Right lobe of liver (tissue), 6 donors: ENCODE measurements around the gene DNLZ. TPM values are rescaled to one million over a fixed set of nuclear protein-coding genes. Genes with fewer than 3 reads are reported as not detected.
"Not testable (repeated sequence)": the region's sequence is repeated elsewhere in the genome, so short reads cannot be mapped to it uniquely, and the experiment has no call there.

Source experiments
- ATAC-seq, 4 donors: fragments of 200-7000 bp; cut with Tn5 transposase; one replicate each; pipeline ENCODE4 v1.9.1; 2020; ENCODE audit warnings: mild to moderate bottlenecking in 4 of 4, moderate library complexity in 4 of 4
- DNase-seq, 3 donors: peaks; one replicate each; pipeline ENCODE4 v3.0.0-alpha.2; 2020
- H3K27ac ChIP-seq, 3 donors: fragments of 200-600 bp; one replicate each; pipeline ENCODE4 v1.8.0; 2022
- H3K27me3 ChIP-seq, 2 donors: fragments of 200-600 bp; one replicate each; pipeline ENCODE4 v1.8.0; 2022
- H3K36me3 ChIP-seq, 4 donors: fragments of 200-600 bp; sonication (generic) in 1 of 4; one replicate each; pipeline versions ENCODE4 v1.5.1 to v1.8.0; 2017 to 2022; ENCODE audit warnings: control low read depth in 1 of 4
- H3K4me1 ChIP-seq, 4 donors: fragments of 200-600 bp; sonication (generic) in 1 of 4; one replicate each; pipeline versions ENCODE4 v1.5.1 to v1.8.0; 2017 to 2022; ENCODE audit warnings: control low read depth in 1 of 4
- H3K4me3 ChIP-seq, 3 donors: fragments of 200-600 bp; one replicate each; pipeline ENCODE4 v1.8.0; 2022
- H3K9me3 ChIP-seq, 4 donors: fragments of 200-600 bp; sonication (generic) in 1 of 4; one replicate each; pipeline versions ENCODE4 v1.5.1 to v1.8.0; 2017 to 2022; ENCODE audit warnings: control low read depth in 1 of 4
- POLR2A ChIP-seq: fragments of 450-650 bp; IDR thresholded peaks from one replicate; pipeline ENCODE4 v1.6.1; 2017; ENCODE audit warnings: antibody characterized with exemption, mild to moderate bottlenecking
- WGBS: methylation state at CpG from one replicate; pipeline ENCODE4 v1.1.6; 2018; ENCODE audit warnings: low coverage, low lambda C conversion rate; ENCODE audit not compliant: insufficient coverage; ENCODE audit errors: missing lambda C conversion rate; 5-methylcytosine and 5-hydroxymethylcytosine counted together
- intact Hi-C, 2 donors: fragments of 100-400 bp; cut with DNase I; formaldehyde crosslinking; loops; one replicate each; pipeline versions ENCODE4 v1.11.2 to v1.14.1; 2022
- total RNA-seq, 6 experiments: library from RNA; depleted of rRNA in 2 of 6; stranded (reverse); fragments of >200 nt in 2 of 6; fragmentation: NEBNext Ultra II Directional in 3 of 6; extraction: Animal tissue kit (Norgen Biotek cat#: 25700) in 3 of 6; gene quantifications; one replicate each; pipeline versions ENCODE4 v1.1.0 to v1.2.4, GENCODE V29; 2016 to 2023
- TF ChIP-seq, protein P1 (sequence below), 4 donors: fragments of 200-600 bp in 3 of 4; fragments of 450-650 bp in 1 of 4; IDR thresholded peaks; one replicate each; pipeline versions ENCODE4 v1.5.1 to v1.8.0; 2016 to 2022; ENCODE audit warnings: antibody characterized with exemption in 4 of 4, mild to moderate bottlenecking in 2 of 4
- donor health status: DM: no; HTN: yes; CAD: no.
- donor health status: DM: no; HTN: no; CAD: no.
- donor health status: DM: no; HTN: no; CAD: no.
- donor health status: DM: no; HTN: yes; CAD: no.
- donor health status: DM: no; HTN: yes; CAD: no.

The DNLZ gene
- total RNA-seq, 6 experiments from 2014 or later: 5.0 to 26.0 (median 10.4) TPM

DNA sequence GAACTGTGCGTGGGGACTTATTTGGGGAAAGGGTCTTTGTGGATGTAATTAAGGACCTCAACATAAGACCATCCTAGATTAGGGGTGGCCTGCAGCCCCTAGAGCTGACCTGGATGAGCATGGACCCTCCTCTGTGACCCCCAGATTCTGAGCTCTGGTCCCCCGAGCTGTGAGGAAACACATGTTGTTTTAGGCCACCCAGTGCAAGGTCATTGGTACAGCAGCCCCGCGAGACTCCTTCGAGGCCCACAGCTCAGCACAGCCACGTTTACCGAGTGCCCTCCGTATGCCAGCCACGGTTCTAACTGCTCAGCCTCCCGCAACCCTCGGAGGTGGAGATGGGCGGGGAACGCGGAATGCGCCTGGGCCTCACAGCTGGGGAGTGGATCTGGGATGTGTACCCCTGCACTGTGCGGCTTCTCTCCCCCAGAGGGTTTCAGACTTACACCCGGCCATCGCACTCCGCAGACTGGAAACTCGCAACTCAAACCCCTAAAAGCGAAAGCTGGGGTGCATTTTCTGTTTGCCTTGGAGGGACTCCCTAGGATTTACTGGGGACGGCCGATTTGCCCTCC lies 40.7 kb downstream of the DNLZ start:
- H3K4me3 ChIP-seq: no peak overlapping the region
- no peak overlapping the region for H3K27ac ChIP-seq
- TF ChIP-seq POLR2A: no peak
- TF ChIP-seq, protein P1, sequence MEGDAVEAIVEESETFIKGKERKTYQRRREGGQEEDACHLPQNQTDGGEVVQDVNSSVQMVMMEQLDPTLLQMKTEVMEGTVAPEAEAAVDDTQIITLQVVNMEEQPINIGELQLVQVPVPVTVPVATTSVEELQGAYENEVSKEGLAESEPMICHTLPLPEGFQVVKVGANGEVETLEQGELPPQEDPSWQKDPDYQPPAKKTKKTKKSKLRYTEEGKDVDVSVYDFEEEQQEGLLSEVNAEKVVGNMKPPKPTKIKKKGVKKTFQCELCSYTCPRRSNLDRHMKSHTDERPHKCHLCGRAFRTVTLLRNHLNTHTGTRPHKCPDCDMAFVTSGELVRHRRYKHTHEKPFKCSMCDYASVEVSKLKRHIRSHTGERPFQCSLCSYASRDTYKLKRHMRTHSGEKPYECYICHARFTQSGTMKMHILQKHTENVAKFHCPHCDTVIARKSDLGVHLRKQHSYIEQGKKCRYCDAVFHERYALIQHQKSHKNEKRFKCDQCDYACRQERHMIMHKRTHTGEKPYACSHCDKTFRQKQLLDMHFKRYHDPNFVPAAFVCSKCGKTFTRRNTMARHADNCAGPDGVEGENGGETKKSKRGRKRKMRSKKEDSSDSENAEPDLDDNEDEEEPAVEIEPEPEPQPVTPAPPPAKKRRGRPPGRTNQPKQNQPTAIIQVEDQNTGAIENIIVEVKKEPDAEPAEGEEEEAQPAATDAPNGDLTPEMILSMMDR (IDR thresholded peaks at IDR 0.05): no peak
- intact Hi-C loops: no loop called here
- no peaks in the 10 kb centered on the region for H3K9me3 ChIP-seq
- H3K27me3 ChIP-seq: no peaks in the 10 kb centered on the region
- H3K4me1 ChIP-seq: no peaks in the 10 kb centered on the region
- DNase-seq (no peak), ATAC-seq (no peak)
- H3K36me3 ChIP-seq: no peaks in the 10 kb centered on the region
- 80% methylated on average over 10 of the region's 23 CpGs for WGBS

GRCh38 chr9:136321561-136321960 lies 42.0 kb downstream of the DNLZ start:
- H3K4me1 ChIP-seq: no peaks in the 10 kb centered on the region
- no peak overlapping the region for H3K4me3 ChIP-seq
- H3K27me3 ChIP-seq: no peaks in the 10 kb centered on the region
- H3K27ac ChIP-seq: no peak overlapping the region
- 69% methylated on average over 4 of the region's 19 CpGs for WGBS
- no peaks in the 10 kb centered on the region for H3K36me3 ChIP-seq
- intact Hi-C loops: no loop called here
- no peak for DNase-seq
- TF ChIP-seq, protein P1 (IDR thresholded peaks at IDR 0.05): no peak
- no peak for TF ChIP-seq POLR2A
- no peaks in the 10 kb centered on the region for H3K9me3 ChIP-seq
- ATAC-seq: no peak

GRCh38 chr9:136320972-136321371 lies 42.6 kb downstream of the DNLZ start:
- H3K4me1 ChIP-seq, DNase-seq, H3K9me3 ChIP-seq, intact Hi-C loops, H3K27ac ChIP-seq, H3K36me3 ChIP-seq, H3K4me3 ChIP-seq, H3K27me3 ChIP-seq, ATAC-seq: not testable (repeated sequence)

- intact Hi-C loops: not testable (repeated sequence)
Observed at GRCh38 chr9:136319955-136320354, 43.6 kb downstream of the DNLZ start.

DNA sequence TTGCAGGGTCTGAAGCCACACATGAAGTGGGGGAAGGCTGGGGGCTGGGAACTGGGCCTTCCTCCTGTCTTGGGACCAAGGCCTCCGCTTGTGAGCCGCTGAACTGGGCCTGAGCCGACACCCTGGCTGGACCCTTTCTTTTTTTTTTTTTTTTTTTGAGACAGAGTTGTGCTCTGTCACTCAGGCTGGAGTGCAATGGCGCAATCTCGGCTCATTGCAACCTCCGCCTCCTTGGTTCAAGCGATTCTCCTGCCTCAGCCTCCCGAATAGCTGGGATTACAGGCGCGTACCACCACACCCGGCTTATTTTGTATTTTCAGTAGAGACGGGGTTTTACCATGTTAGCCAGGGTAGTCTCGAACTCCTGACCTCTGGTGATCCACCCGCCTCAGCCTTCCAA lies 44.3 kb downstream of the DNLZ start:
- WGBS: no CpG with 5 or more reads among the region's 14 CpGs
- H3K9me3 ChIP-seq, H3K27me3 ChIP-seq, H3K27ac ChIP-seq, H3K36me3 ChIP-seq, ATAC-seq, H3K4me1 ChIP-seq, H3K4me3 ChIP-seq, DNase-seq, intact Hi-C loops: not testable (repeated sequence)

More at GRCh38 chr9:136319955-136320354, 43.6 kb downstream of the DNLZ start:
- H3K9me3 ChIP-seq, H3K36me3 ChIP-seq, H3K27me3 ChIP-seq, H3K4me3 ChIP-seq, H3K27ac ChIP-seq, DNase-seq, ATAC-seq, H3K4me1 ChIP-seq: not testable (repeated sequence)
- WGBS: 90% methylated on average over 3 of the region's 3 CpGs

GRCh38 chr9:136318776-136319241 lies 44.7 kb downstream of the DNLZ start:
- peaks cover 0 to 4% (median 0%) of the 10 kb centered on the region in 4 donors for H3K9me3 ChIP-seq
- no CpG with 5 or more reads among the region's 16 CpGs for WGBS
- no peaks in the 10 kb centered on the region for H3K4me1 ChIP-seq
- no peak overlapping the region for H3K27ac ChIP-seq
- H3K4me3 ChIP-seq: no peak overlapping the region
- H3K27me3 ChIP-seq: no peaks in the 10 kb centered on the region
- no peaks in the 10 kb centered on the region for H3K36me3 ChIP-seq
- ATAC-seq: no peak
- DNase-seq: no peak
- intact Hi-C loops: no loop called here
- no peak for TF ChIP-seq POLR2A
- TF ChIP-seq, protein P1 (IDR thresholded peaks at IDR 0.05): no peak
